ENCODE data around the gene TFDP2.

Gene TFDP2

DNA sequence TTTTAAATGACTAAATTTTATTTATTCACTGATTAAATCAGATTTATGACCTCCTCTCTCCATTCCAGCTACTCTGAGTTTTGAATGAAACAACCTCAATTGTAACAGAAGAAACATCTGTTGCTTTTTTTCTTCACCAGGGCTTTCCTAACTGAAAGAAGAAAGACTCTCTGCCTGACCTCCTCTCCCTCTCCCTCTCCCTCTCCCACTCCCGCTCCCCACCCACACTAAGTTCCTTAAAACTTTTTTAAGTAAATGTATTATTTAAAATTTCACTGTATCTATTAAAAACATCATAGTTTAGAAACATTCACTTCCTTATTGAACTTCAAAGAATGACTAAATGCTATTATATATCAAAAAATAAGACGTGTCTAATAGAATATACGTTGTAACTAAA lies 122.0 kb downstream of the TFDP2 start (continued):
- TF ChIP-seq ZFP37 (tag by site-specific recombination; IDR thresholded peaks at IDR 0.05) = no peak
- TF ChIP-seq ZSCAN16 (tag by site-specific recombination; IDR thresholded peaks at IDR 0.05) = no peak
- TF ChIP-seq OSR2 (tag by site-specific recombination; IDR thresholded peaks at IDR 0.05) = no peak
- 0 out of 2 replicates have a peak, but pooled peaks have one; percentile 13 for TF ChIP-seq SCRT1 (tag by site-specific recombination; IDR thresholded peaks at IDR 0.05; ENCODE audit: borderline replicate concordance)
- TF ChIP-seq SCRT2 (tag by site-specific recombination; IDR thresholded peaks at IDR 0.05) = peak; percentile 66
- no peak for TF ChIP-seq ZNF670 (tag by site-specific recombination; IDR thresholded peaks at IDR 0.05; ENCODE audit: low read depth)

DNA sequence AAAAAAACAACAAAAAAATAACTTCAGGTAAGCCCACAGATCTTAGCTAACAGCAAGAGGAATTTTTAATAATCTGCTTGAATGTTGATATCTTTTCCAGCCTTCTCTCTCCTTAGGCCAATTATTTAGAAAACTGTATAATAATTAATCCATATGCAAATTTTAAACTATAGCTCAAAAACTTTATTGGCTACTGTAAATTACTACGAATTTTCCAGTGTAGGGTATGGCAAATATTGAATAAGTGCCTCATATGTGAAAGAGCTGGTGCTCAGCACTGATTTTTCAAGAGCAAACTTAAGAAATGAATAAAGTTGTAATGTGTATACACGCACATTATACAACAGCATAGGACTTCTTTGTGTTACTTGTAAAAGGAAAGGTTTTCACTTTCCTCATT lies 123.0 kb downstream of the TFDP2 start:
- POLR2A ChIA-PET = no interaction called here
- H3K4me3 ChIP-seq (ENCODE audit: low read depth, low read length) = no peak overlapping the region
- H3K4me1 ChIP-seq (ENCODE audit: control insufficient read depth, insufficient read depth, low read length) = no peaks in the 10 kb centered on the region
- no peaks in the 10 kb centered on the region for H3K36me3 ChIP-seq (ENCODE audit: control insufficient read depth in 2 of 2, insufficient read depth in 1 of 2, low read length in 2 of 2)
- TF ChIP-seq YY1 (tag by site-specific recombination; IDR thresholded peaks at IDR 0.05) (no peak), KLF10 (tag by site-specific recombination; IDR thresholded peaks at IDR 0.05) (no peak), ZNF658 (tag by site-specific recombination; IDR thresholded peaks at IDR 0.05) (no peak), ZBTB21 (tag by site-specific recombination; IDR thresholded peaks at IDR 0.05) (no peak), ZFP3 (tag by site-specific recombination; IDR thresholded peaks at IDR 0.05; ENCODE audit: low read depth) (no peak), ZNF175 (tag by site-specific recombination; IDR thresholded peaks at IDR 0.05) (no peak), ZNF433 (tag by site-specific recombination; IDR thresholded peaks at IDR 0.05; ENCODE audit: low read depth) (no peak), ZNF654 (tag by site-specific recombination; IDR thresholded peaks at IDR 0.05; ENCODE audit: low read depth) (no peak), HOXA7 (CRISPR knock-in tag; IDR thresholded peaks at IDR 0.05; ENCODE audit: borderline replicate concordance) (no peak), ZNF311 (tag by site-specific recombination; IDR thresholded peaks at IDR 0.05; ENCODE audit: borderline replicate concordance) (no peak), ZNF596 (tag by site-specific recombination; IDR thresholded peaks at IDR 0.05) (no peak), ZNF660 (tag by site-specific recombination; IDR thresholded peaks at IDR 0.05) (no peak), ZNF48 (tag by site-specific recombination; IDR thresholded peaks at IDR 0.05) (no peak), ZNF132 (tag by site-specific recombination; IDR thresholded peaks at IDR 0.05; ENCODE audit: borderline replicate concordance) (no peak)
- TF ChIP-seq, protein P1, sequence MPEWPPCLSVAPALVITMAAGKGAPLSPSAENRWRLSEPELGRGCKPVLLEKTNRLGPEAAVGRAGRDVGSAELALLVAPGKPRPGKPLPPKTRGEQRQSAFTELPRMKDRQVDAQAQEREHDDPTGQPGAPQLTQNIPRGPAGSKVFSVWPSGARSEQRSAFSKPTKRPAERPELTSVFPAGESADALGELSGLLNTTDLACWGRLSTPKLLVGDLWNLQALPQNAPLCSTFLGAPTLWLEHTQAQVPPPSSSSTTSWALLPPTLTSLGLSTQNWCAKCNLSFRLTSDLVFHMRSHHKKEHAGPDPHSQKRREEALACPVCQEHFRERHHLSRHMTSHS (tag by site-specific recombination; IDR thresholded peaks at IDR 0.05) = no peak
- TF ChIP-seq, protein P2, sequence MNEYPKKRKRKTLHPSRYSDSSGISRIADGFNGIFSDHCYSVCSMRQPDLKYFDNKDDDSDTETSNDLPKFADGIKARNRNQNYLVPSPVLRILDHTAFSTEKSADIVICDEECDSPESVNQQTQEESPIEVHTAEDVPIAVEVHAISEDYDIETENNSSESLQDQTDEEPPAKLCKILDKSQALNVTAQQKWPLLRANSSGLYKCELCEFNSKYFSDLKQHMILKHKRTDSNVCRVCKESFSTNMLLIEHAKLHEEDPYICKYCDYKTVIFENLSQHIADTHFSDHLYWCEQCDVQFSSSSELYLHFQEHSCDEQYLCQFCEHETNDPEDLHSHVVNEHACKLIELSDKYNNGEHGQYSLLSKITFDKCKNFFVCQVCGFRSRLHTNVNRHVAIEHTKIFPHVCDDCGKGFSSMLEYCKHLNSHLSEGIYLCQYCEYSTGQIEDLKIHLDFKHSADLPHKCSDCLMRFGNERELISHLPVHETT (tag by site-specific recombination; IDR thresholded peaks at IDR 0.05) = no peak
- TF ChIP-seq, protein P3, sequence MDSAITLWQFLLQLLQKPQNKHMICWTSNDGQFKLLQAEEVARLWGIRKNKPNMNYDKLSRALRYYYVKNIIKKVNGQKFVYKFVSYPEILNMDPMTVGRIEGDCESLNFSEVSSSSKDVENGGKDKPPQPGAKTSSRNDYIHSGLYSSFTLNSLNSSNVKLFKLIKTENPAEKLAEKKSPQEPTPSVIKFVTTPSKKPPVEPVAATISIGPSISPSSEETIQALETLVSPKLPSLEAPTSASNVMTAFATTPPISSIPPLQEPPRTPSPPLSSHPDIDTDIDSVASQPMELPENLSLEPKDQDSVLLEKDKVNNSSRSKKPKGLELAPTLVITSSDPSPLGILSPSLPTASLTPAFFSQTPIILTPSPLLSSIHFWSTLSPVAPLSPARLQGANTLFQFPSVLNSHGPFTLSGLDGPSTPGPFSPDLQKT (IDR thresholded peaks at IDR 0.05; ENCODE audit: borderline replicate concordance, low read depth, low read length) = no peak
- TF ChIP-seq, protein P4, sequence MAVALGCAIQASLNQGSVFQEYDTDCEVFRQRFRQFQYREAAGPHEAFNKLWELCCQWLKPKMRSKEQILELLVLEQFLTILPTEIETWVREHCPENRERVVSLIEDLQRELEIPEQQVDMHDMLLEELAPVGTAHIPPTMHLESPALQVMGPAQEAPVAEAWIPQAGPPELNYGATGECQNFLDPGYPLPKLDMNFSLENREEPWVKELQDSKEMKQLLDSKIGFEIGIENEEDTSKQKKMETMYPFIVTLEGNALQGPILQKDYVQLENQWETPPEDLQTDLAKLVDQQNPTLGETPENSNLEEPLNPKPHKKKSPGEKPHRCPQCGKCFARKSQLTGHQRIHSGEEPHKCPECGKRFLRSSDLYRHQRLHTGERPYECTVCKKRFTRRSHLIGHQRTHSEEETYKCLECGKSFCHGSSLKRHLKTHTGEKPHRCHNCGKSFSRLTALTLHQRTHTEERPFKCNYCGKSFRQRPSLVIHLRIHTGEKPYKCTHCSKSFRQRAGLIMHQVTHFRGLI (tag by site-specific recombination; IDR thresholded peaks at IDR 0.05) = no peak
- TF ChIP-seq, protein P5, sequence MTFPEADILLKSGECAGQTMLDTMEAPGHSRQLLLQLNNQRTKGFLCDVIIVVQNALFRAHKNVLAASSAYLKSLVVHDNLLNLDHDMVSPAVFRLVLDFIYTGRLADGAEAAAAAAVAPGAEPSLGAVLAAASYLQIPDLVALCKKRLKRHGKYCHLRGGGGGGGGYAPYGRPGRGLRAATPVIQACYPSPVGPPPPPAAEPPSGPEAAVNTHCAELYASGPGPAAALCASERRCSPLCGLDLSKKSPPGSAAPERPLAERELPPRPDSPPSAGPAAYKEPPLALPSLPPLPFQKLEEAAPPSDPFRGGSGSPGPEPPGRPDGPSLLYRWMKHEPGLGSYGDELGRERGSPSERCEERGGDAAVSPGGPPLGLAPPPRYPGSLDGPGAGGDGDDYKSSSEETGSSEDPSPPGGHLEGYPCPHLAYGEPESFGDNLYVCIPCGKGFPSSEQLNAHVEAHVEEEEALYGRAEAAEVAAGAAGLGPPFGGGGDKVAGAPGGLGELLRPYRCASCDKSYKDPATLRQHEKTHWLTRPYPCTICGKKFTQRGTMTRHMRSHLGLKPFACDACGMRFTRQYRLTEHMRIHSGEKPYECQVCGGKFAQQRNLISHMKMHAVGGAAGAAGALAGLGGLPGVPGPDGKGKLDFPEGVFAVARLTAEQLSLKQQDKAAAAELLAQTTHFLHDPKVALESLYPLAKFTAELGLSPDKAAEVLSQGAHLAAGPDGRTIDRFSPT (tag by site-specific recombination; IDR thresholded peaks at IDR 0.05) = no peak
- no peak overlapping the region for H3K27ac ChIP-seq (ENCODE audit: extremely low read depth, low read depth, low read length)
- no peaks in the 10 kb centered on the region for H3K9me3 ChIP-seq (ENCODE audit: control insufficient read depth, insufficient read depth, low read depth, low read length)
- CTCF ChIA-PET = no interaction called here
